ENCODE measurements around the gene FOXC1. TPM values are rescaled to one million over a fixed set of nuclear protein-coding genes. Genes with fewer than 3 reads are reported as not detected.

The FOXC1 gene
- total and polyA plus RNA-seq, 9 of the 15 experiments (the other 6 are each of a cell fraction or from before 2014, with no cell fraction given): not detected

- Histone ChIP-seq H3K4me1 (replicated peaks in 1 of 2; ENCODE audit: control insufficient read depth in 2 of 2, insufficient read depth in 2 of 2, low read length in 2 of 2) (peaks cover 0 to 8% of the 10 kb centered on the region in 2 experiments; a peak in 1 of 5 replicates), H2AFZ (ENCODE audit: low read depth, low read length) (no peak overlapping the region), H3K4me3 (no peak overlapping the region), H3K27ac (ENCODE audit: extremely low read depth, low read depth, low read length) (no peak overlapping the region), H3K9ac (ENCODE audit: insufficient read depth in 1 of 2, low read depth in 2 of 2, low read length in 2 of 2) (no peak overlapping the region), H3K4me2 (ENCODE audit: insufficient read depth, low read length) (no peak overlapping the region), H3K36me3 (ENCODE audit: control insufficient read depth, insufficient read depth, low read length) (no peaks in the 10 kb centered on the region), H3K9me3 (replicated peaks; ENCODE audit: control insufficient read depth, insufficient read depth, low read depth, low read length) (no peaks in the 10 kb centered on the region), H3K9me1 (ENCODE audit: control insufficient read depth, insufficient read depth, low read length) (no peaks in the 10 kb centered on the region), H4K20me1 (replicated peaks; ENCODE audit: control insufficient read depth, insufficient read depth, low read length) (peaks cover 23% of the 10 kb centered on the region), H3K27me3 (ENCODE audit: control insufficient read depth in 2 of 2, insufficient read depth in 2 of 2, low read length in 2 of 2) (peaks cover 19 to 79% of the 10 kb centered on the region in 2 experiments), H3K79me2 (ENCODE audit: control insufficient read depth, insufficient read depth, low read length) (no peaks in the 10 kb centered on the region)
- DNase-seq (ENCODE audit: extremely low read depth in 1 of 4, low spot score in 3 of 4) (peak in 3 of 4 experiments; percentile 26 to 37 (median 30)), FAIRE-seq (no peak), ATAC-seq (peak; percentile 73)
- intact Hi-C loops (cut with micrococcal nuclease) (no loop called here), in situ Hi-C loops (cut with MboI) (no loop called here)
- BruUV-seq (replicated peaks): no TSS peak
- CTCF ChIA-PET (ENCODE audit: low intra/inter-chr PET ratio): no interaction called here
- POLR2A ChIA-PET: interaction anchor here (1.4 kb wide), 1 partner anchor 10 kb away, joined by 3 read pairs; no protein-coding TSS in a partner anchor
- WGBS (ENCODE audit: insufficient coverage, low coverage, missing lambda C conversion rate): 2% methylated on average over 12 of the region's 12 CpGs
- peak in 1 of 3 experiments; percentile 64; a peak in 1 of 6 replicates for TF ChIP-seq ZBTB11 (CRISPR knock-in tag; IDR thresholded peaks at IDR 0.05)
- peak; percentile 76 for TF ChIP-seq FOSL1 (tag; conservative IDR thresholded peaks at IDR 0.05)
- TF ChIP-seq JUND (IDR thresholded peaks at IDR 0.05; ENCODE audit: borderline replicate concordance, low read depth, low read length): peak; percentile 77
- peak; percentile 76; the same call in 1 of the 3 replicates for TF ChIP-seq JUND (tag; IDR thresholded peaks at IDR 0.05; ENCODE audit: borderline replicate concordance, low read depth, low read length)
- no peak for TF ChIP-seq CHD1 (IDR thresholded peaks at IDR 0.05; ENCODE audit: low read length)
- TF ChIP-seq GATA2 (CRISPR knock-in tag; IDR thresholded peaks at IDR 0.05): peak; percentile 41; the same call in 1 of the 2 replicates
- TF ChIP-seq NRF1 (conservative IDR thresholded peaks at IDR 0.05 in 1 of 2, IDR thresholded peaks at IDR 0.05 in 1 of 2): peak in 1 of 2 experiments; percentile 26; a peak in 1 of 4 replicates
- peak; percentile 18; the same call in 1 of the 2 replicates for TF ChIP-seq ARID1B (IDR thresholded peaks at IDR 0.05)
- TF ChIP-seq XRCC3 (IDR thresholded peaks at IDR 0.05): no peak
These were observed 31.7 kb downstream of the FOXC1 start for GRCh38 chr6:1641343-1641885.

All from K562 (cell line).